HG03378 (cell line): ENCODE data around the gene TNFRSF14.

Source experiments
- ATAC-seq: cut with Tn5 transposase; IDR thresholded peaks from one replicate; pipeline ENCODE4 v1.9.1; 2021; ENCODE audit warnings: mild to moderate bottlenecking, moderate library complexity; ENCODE audit not compliant: unreplicated experiment

The TNFRSF14 gene

DNA sequence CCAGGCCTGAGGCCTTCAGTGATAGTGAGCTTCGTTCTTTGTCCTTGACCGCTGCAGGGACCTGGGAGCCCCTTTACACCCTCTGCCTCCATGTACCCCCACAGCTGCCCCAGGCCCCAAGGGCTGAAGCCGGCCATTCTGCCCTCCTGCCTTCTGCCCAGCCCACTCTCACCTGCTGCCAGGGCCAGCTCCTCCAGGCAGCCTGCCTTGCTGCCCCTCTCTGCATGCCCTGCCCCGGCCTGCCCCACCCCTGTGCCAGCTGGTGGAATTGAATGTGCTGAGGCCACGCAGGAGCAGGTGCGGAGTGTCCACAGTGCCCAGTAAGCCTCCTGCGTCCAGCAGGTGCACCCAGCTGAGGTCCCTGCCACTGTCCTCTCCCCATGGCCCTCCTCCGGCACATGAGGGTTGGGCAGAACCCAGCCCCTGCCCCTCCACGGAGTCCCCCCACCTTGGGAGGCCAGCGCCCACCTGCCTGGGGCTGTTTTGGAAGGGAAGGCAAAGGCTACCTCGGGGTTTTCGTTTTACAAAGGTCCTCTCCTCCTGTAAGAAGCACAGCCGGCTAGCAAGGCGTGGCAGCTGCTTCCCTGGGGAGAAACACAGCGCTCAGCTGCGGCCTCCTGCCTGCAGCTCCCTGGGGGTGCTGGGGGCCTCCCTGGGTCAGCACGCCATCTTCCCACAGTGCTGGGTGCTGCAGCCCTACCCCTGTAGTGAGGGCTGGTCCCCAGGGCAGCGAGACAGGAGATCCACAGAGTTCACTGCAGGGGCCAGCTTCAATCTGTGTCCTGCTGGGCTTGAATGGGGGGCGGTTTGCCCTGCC, 55.7 kb downstream of the TNFRSF14 start:
- no peak for ATAC-seq

DNA sequence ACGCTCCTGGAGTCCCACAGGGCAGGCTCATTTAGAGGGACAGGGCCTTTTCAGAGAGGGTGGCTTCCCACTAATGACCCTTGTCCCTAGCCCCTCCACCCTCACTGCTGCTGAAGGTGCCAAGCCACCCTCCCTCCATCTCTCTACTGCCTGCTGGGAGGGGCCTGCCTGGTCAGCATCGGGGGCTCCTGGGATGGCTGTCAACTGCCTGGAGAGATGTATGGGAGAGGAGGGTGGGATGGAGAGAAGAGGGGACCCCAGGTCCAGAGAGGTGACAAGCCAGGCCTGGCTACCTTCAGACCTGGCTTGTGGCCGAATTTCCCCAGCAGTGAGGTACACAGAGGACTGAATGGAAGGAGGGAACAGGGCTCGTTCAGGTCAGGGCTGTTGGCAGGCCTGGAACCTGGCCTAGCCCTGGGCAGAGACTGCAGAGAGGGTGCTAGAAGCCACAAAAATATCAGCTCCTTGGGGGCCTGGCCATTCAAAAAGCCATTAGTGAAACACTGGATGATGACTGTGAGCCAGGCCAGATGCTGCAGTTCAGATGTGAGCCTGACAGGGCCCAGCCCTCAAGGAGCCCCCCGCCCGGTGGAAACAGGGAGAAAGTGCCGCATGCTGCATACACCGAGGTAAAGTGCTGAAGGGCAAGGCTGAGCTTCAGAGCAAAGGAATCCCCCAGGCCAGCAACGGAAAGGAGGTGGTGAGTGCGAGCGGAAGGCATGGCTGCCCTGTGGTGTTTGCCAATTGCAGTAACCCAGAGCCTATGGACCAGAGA, 56.6 kb downstream of the TNFRSF14 start:
- ATAC-seq: no peak
